GM21390 (cell line): ENCODE measurements around the gene MARCHF9.
A peak's percentile ranks its signal among the peaks of the same experiment; 100 is the strongest.
"Not testable (repeated sequence)": the region's sequence is repeated elsewhere in the genome, so short reads cannot be mapped to it uniquely, and the experiment has no call there.

Experiments
- ATAC-seq: cut with Tn5 transposase; IDR thresholded peaks from one replicate; pipeline ENCODE4 v1.9.1; 2021; ENCODE audit not compliant: unreplicated experiment

The MARCHF9 gene, protein sequence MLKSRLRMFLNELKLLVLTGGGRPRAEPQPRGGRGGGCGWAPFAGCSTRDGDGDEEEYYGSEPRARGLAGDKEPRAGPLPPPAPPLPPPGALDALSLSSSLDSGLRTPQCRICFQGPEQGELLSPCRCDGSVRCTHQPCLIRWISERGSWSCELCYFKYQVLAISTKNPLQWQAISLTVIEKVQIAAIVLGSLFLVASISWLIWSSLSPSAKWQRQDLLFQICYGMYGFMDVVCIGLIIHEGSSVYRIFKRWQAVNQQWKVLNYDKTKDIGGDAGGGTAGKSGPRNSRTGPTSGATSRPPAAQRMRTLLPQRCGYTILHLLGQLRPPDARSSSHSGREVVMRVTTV

DNA sequence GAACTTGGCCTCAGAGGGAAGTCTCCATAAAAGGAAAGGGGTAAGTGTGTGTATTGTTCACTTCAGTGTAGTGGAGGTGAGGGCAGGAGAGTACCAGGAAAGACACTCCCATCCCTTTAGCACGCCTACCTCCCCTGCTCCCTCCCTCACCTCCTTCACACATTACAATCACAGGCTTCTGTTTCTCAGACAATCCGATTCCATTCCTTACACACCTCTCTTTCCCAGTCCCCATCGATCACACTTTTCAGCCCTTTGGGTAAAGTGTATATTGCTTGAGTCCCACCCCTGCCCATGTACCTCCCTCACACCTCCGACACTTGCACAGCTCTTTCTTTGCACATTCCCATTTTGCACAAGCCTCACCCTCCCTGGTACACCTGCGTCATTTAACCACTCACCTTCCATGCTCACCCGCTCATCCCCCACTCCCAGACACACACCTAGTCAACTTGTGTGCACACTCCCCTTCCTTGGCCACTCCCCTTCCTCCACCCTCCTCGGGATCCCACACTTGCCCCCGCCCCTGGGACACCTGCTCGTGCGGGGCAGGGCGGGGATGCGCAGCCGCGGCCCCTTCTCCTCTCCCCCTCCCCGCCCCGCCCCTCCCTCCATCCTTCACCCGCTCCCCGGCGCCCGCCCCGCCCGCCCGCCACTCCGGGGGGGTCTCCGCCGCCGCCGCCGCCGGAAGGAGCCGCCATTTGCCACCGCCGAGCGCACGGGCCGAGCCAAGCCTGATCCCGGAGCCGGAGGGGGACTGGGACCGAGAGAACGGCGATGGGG is at the start of gene MARCHF9:
Gene MARCHF9, plus strand, starts transcription at position 693 of the 783 bp plus-strand sequence. CDS start 426 bp downstream, outside the sequence.
- peak; percentile 37 for ATAC-seq

DNA sequence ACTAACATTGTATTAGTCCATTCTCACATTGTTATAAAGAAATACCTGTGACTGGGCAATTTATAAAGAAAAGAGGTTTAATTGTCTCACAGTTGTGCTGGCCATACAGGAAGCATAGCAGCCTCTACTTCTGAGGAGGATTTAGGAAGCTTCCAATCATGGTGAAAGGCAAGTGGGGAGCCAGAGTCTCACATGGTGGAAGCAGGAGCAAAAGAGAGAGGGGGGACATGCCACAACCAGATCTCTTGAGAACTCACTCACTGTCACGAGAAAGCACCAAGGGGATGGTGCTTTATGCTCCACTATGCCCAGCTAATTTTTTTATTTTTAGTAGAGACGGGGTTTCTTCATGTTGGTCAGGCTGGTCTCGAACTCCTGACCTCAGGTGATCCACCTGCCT is 47.7 kb upstream of the MARCHF9 start:
- no peak for ATAC-seq

DNA sequence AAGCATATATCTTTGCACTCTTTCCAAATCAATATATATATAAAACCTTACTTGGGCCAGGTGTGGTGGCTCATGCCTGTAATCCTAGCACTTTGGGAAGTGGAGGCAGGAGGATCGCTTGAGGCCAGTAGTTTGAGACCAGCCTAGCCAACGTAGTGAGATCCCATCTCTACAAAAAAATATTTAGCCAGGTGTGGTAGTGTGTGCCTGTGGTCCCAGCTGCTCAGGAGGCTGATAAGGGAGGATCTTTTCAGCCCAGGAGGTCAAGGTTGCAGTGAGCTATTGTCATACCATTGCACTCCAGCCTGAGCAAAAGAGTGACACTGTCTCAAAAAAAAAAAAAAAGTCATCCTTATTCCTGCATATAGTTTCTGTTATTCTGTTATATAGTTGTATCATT is 46.6 kb upstream of the MARCHF9 start:
- no peak for ATAC-seq

DNA sequence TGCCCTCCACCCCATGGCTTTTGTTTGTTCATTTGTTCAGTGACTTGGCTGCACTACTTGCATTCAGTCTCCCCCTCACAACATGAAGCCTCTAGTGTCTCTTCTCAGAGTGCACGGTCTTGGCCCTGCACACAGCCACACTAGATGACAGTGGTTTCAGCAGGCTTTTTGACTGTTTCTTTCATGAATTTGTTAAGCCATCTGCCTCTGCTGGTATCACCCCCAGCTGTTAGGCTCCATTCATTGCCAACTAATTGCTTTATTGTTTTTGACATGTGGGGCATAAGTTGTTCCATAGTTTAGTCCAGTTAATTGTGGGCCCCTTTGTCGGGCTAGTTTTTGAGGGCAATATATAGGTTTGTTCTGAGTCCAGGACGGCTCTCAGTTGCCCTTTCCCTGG is 42.2 kb upstream of the MARCHF9 start:
- no peak for ATAC-seq

DNA sequence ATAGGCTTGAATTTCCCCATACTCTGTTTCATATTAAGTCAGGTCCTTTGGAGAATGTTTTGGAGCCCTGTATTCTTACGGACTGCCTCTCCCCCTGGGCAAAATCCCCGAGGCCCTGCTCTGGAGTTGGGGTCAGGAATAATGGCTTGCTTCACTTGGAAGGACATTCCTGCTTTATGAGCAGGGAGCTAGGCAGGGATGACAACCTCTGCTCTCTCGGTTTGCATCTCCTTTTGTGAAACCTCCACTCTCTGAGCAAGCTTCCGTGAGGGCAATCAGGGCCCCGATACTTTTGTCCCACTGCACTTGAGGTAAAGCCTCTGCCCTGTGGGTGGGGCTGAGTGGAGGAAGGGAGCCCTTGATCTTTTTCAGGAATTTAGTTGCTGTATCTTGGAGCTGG is 41.7 kb upstream of the MARCHF9 start:
- ATAC-seq, result no peak

DNA sequence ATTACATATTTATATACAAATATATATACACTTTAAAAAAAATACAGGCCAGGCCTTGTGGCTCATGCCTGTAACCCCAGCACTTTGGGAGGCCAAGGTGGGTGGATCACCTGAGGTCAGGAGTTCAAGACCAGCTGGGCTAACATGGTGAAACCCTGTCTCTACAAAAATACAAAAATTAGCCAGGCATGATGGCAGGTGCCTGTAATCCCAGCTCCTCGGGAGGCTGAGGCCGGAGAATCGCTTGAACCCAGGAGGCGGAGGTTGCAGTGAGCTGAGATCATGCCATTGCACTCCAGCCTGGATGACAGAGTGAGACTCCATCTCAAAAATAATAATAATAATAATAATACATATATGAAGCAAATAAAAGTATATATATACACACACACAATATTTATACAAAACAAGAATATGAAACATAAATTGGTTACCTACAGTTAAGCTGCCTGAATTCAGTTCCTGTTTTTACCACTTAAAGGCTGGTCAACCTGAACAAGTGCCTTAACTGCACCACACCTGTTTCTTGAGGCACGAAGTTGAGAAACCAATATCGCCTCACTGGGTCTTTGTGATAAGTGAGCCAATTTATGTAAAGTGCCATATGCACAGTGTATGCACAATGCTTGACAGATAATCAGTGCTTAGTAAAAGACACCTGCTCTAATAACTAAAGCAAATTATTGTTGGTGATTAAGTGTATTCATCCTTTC is 39.7 kb upstream of the MARCHF9 start:
- ATAC-seq, result not testable (repeated sequence)

DNA sequence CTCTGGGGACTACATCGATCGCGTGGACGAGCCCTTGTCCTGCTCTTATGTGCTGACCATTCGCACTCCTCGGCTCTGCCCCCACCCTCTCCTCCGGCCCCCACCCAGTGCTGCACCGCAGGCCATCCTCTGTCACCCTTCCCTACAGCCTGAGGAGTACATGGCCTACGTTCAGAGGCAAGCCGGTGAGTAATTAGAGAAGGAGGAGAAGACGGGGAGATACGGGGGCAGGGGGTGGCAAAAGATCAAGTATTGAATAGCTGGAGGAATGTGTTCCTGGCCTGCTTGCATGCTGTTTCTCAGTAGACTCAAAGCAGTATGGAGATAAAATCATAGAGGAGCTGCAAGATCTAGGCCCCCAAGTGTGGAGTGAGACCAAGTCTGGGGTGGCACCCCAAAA is 39.1 kb upstream of the MARCHF9 start:
- ATAC-seq, result no peak

DNA sequence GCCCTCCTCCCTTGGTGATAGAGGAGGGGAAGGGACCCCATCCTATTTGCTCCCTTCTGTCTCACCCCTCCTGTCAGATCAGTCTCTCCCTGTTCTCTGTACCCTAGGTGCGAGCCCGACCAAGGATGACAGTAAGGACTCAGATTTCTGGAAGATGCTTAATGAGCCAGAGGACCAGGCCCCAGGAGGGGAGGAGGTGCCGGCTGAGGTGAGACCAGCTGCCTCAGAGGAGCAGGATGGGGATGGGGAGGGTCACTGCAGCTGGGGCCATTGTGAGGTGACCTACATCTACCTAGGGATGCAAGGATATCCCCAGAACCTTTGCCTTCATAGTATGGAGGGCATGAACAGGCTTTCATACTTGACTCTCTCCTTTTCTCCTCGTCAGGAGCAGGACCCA is 38.6 kb upstream of the MARCHF9 start:
- no peak for ATAC-seq

DNA sequence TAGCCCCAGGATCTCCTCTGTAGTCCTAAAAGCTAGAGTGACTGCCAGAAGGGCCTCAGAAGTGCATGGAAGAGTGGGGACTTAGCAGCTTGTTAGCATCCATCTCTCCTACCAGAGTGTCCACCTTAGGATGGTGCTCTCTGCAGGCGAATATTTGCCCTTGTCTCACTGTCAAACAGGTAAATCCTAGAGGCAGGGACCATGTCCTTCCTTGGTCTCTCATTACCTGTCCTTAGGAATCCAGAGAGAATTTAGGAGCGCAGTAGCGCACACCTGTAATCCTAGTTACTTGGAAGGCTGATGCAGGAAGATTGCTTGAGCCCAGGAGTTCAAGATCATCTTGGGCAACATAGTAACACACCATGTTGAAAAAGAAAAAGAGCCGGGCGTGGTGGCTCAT is 37.8 kb upstream of the MARCHF9 start:
- no peak for ATAC-seq

DNA sequence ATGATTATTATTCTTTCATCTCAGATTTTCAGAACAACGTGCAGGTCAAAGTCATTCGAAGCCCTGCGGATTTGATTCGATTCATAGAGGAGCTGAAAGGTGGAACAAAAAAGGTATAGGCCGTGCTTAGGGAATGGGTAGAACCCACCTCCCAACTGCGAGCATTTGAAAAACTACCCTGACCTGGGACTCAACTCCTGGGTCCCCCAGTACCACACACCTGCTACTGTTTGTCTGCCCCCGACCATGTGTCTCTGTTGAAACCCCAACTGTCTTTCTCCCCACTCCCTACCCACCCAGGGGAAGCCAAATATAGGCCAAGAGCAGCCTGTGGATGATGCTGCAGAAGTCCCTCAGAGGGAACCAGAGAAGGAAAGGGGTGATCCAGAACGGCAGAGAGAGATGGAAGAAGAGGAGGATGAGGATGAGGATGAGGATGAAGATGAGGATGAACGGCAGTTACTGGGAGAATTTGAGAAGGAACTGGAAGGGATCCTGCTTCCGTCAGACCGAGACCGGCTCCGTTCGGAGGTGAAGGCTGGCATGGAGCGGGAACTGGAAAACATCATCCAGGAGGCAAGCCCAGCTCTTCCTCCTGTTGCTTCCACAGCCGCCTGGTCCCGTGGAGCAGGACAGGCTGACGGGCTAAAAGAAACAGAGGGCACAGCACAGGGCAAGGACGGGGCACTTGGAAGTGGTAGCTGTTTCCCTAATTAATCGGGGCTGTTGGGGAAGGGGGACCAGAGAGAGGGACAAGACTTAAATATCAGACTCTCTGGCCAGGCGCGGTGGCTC is 36.9 kb upstream of the MARCHF9 start:
- no peak for ATAC-seq

DNA sequence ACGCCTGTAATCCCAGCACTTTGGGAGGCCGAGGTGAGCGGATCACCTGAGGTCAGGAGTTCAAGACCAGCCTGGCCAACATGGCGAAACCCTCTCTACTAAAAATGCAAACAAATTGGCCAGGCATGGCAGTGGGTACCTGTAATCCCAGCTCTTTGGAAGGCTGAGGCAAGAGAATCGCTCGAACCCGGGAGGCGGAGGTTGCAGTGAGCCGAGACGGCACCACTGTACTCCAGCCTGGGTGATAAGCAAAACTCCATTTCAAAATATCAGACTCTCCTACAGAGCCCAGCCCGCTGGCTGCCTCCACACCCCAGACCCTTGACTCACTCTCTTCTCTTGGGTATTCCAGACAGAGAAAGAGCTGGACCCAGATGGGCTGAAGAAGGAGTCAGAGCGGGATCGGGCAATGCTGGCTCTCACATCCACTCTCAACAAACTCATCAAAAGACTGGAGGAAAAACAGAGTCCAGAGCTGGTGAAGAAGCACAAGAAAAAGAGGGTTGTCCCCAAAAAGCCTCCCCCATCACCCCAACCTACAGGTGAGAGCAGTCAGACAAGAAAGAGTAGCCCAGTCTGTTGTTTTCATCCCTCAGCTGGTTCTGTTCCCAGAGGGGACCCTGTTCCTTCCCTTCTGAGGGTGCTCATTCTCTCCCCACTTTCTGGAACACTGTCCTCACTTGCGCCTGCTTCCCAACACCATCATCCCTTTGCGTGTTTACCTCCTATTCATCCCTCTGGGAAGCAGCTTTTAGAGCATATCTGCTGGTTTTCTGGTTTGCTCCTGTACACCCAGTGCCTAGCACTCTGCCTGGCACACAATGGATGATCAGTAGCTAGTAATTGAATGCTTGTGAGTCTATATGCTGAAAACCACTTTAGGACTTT is 36.0 kb upstream of the MARCHF9 start:
- no peak for ATAC-seq

DNA sequence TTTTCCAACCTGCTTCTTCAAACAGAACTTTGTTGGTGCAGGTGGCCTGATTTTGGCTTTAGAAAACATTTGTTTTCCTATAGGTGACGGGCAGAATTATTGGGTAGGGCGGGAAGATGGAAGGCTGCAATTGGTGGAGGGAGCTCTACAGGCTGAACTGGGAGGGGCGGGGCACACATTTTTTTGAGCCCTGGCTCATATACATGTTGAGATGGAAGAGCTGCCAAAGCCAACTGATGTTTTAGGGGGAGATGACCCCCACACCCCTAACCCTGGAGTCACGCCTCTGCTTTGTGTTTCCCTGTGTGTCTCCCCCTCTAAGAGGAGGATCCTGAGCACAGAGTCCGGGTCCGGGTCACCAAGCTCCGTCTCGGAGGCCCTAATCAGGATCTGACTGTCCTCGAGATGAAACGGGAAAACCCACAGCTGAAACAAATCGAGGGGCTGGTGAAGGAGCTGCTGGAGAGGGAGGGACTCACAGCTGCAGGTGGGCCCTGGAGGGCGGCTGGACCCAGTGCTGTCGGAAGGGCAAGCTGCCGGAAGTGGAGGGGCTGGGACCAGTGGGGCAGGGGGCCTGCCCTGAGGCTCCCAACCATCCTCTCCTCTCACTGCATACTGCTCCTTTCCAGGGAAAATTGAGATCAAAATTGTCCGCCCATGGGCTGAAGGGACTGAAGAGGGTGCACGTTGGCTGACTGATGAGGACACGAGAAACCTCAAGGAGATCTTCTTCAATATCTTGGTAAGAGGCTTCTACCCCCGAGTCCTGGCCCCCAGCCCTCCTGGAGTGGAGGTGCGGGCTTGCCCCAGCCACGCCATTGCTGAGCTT is 34.9 kb upstream of the MARCHF9 start:
- ATAC-seq, result no peak

DNA sequence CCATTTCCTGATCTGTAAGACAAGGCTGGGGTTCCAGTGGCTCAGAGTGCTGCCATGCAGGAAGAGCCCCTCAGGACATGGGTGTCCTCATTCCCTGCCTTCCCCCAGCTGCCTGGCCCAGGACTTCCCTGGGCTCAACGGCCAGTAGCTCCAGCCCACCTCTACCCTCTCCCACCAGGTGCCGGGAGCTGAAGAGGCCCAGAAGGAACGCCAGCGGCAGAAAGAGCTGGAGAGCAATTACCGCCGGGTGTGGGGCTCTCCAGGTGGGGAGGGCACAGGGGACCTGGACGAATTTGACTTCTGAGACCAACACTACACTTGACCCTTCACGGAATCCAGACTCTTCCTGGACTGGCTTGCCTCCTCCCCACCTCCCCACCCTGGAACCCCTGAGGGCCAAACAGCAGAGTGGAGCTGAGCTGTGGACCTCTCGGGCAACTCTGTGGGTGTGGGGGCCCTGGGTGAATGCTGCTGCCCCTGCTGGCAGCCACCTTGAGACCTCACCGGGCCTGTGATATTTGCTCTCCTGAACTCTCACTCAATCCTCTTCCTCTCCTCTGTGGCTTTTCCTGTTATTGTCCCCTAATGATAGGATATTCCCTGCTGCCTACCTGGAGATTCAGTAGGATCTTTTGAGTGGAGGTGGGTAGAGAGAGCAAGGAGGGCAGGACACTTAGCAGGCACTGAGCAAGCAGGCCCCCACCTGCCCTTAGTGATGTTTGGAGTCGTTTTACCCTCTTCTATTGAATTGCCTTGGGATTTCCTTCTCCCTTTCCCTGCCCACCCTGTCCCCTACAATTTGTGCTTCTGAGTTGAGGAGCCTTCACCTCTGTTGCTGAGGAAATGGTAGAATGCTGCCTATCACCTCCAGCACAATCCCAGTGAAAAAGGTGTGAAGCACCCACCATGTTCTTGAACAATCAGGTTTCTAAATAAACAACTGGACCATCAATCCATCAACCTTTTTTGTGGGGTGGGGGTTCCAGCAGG is 34.0 kb upstream of the MARCHF9 start:
- no peak for ATAC-seq

DNA sequence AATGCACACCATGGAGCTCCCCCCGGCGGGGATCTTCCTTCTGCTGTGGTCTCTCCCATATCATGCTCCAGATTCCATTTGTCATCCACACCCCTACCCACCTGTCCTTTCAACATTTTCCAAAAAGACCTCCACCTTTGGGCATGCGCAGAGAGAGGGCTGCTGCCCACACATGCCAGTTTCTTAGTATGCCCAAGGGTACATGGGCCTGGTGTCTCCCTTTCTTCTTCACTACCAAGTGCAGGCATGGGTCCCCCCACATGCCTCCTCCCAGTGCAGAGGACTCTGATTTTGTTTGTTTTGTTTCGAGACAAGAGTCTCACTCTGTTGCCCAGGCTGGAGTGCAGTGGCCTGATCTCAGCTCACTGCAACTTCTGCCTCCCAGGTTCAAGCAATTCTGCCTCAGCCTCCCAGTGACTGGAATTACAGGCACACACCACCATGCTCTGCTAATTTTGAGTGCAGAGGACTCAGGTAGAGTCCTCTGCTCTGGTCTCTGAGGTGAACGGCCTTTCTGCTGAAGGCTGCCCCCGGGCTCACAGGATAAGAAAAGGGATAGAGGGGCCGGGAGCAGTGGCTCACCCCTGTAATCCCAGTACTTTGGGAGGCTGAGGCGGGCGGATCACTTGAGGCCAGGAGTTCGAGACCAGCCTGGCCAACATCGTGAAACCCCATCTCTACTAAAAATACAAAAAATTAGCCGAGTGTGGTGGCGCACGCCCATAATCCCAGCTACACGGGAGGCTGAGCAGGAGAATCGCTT is 32.9 kb upstream of the MARCHF9 start:
- ATAC-seq, result not testable (repeated sequence)

DNA sequence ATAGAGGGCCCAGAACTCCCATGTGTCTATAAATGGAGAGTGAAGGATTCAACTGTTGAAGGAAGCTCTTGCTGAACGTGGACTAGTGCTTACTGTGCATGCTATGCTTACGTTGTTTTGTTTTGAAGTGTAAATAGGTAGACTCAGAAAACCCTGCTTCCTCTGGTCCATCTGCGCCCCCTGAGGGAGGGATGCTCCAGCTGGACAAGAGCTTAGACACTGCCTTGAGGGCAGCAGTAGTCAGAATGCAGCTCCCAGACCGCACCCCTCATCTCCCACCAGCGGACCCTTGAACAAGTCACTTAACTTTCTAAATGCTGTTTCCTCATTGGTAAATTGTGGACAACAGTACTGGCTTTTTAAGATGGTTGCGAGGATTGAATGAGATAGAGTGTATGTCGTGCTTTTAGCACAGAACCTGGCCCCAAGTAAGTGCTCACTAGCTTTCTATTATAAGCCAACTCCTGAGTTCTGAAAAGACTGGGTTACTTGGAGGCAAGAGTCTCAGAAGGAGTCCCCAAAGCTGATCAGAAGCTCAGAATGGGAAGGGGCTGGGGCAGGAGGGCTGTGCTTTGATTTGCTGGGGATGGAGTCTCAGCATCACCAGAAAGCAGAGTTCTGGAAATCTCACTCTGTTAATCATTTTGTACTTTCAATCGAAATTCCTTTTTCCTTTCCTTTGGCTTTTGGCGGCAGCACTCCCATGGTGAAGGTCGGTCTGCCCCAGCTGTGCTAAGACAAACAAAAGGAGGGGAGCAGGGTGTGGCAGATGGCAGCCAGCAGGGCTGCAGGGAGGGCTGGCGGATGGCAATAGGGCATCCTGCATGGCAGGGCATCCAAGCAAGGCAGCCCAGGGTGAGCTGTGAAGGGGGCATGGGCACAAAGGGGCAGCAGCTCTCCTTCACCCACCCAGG is 31.9 kb upstream of the MARCHF9 start:
- no peak for ATAC-seq

DNA sequence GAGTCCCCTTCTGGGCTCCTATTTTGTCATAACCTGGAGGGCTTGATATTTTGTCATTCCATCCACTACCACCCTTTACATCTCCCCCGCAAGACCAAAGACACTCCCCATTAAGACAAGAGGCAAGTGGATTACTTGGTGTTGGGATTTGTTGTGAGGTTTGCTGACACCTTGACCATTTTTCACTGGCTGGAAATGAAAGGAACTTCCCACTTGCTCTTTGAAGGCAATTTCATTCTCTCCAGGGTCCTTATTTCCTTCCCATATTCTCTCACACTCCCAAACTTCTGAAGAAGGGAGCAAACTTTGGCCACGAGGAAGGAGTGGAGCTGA is 31.3 kb upstream of the MARCHF9 start:
- ATAC-seq, result no peak
